ENCODE data around the gene CRYGN. TPM values are rescaled to one million over a fixed set of nuclear protein-coding genes. Genes with fewer than 3 reads are reported as not detected.

The CRYGN gene
- total and polyA plus RNA-seq, 4 donors = under 0.01 to 0.02 TPM; not detected in 2

GRCh38 chr7:151394076-151395035, 45.6 kb downstream of the CRYGN start:
- Histone ChIP-seq H3K9me3 (ENCODE audit: control insufficient read depth in 4 of 4, low read length in 3 of 4) (no peaks in the 10 kb centered on the region), H3K36me3 (ENCODE audit: control insufficient read depth in 4 of 4, insufficient read depth in 3 of 4, low read depth in 1 of 4, low read length in 3 of 4) (no peaks in the 10 kb centered on the region), H3K9ac (ENCODE audit: low read depth in 1 of 2, low read length in 2 of 2) (no peak overlapping the region), H3K27ac (ENCODE audit: low read depth in 1 of 2, low read length in 2 of 2) (no peak overlapping the region), H3K4me3 (ENCODE audit: low read depth in 1 of 3, low read length in 3 of 3) (no peak overlapping the region), H3K4me1 (ENCODE audit: control insufficient read depth in 4 of 4, insufficient read depth in 4 of 4, low read length in 3 of 4) (no peaks in the 10 kb centered on the region), H3K27me3 (ENCODE audit: control insufficient read depth in 4 of 4, insufficient read depth in 4 of 4, low read length in 3 of 4) (peaks cover 0 to 2% (median 0%) of the 10 kb centered on the region in 4 donors)
- no peak for DNase-seq (ENCODE audit: low spot score)
- 91% methylated on average over 35 of the region's 35 CpGs for WGBS
- TF ChIP-seq, protein P1, sequence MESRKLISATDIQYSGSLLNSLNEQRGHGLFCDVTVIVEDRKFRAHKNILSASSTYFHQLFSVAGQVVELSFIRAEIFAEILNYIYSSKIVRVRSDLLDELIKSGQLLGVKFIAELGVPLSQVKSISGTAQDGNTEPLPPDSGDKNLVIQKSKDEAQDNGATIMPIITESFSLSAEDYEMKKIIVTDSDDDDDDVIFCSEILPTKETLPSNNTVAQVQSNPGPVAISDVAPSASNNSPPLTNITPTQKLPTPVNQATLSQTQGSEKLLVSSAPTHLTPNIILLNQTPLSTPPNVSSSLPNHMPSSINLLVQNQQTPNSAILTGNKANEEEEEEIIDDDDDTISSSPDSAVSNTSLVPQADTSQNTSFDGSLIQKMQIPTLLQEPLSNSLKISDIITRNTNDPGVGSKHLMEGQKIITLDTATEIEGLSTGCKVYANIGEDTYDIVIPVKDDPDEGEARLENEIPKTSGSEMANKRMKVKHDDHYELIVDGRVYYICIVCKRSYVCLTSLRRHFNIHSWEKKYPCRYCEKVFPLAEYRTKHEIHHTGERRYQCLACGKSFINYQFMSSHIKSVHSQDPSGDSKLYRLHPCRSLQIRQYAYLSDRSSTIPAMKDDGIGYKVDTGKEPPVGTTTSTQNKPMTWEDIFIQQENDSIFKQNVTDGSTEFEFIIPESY (IDR thresholded peaks at IDR 0.05) = no peak
- no peak for TF ChIP-seq RXRA (IDR thresholded peaks at IDR 0.05)
- TF ChIP-seq HNF4A (conservative IDR thresholded peaks at IDR 0.05) = no peak
- TF ChIP-seq TAF1 (conservative IDR thresholded peaks at IDR 0.05) = no peak
- TF ChIP-seq EGR1 (IDR thresholded peaks at IDR 0.05; ENCODE audit: low read depth in 2 of 2) = no peak
- TF ChIP-seq FOXA2 (IDR thresholded peaks at IDR 0.05) = no peak
- TF ChIP-seq, protein P2, sequence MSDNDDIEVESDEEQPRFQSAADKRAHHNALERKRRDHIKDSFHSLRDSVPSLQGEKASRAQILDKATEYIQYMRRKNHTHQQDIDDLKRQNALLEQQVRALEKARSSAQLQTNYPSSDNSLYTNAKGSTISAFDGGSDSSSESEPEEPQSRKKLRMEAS (IDR thresholded peaks at IDR 0.05) = no peak
- TF ChIP-seq NR2F2 (IDR thresholded peaks at IDR 0.05) = no peak
- TF ChIP-seq, protein P3, sequence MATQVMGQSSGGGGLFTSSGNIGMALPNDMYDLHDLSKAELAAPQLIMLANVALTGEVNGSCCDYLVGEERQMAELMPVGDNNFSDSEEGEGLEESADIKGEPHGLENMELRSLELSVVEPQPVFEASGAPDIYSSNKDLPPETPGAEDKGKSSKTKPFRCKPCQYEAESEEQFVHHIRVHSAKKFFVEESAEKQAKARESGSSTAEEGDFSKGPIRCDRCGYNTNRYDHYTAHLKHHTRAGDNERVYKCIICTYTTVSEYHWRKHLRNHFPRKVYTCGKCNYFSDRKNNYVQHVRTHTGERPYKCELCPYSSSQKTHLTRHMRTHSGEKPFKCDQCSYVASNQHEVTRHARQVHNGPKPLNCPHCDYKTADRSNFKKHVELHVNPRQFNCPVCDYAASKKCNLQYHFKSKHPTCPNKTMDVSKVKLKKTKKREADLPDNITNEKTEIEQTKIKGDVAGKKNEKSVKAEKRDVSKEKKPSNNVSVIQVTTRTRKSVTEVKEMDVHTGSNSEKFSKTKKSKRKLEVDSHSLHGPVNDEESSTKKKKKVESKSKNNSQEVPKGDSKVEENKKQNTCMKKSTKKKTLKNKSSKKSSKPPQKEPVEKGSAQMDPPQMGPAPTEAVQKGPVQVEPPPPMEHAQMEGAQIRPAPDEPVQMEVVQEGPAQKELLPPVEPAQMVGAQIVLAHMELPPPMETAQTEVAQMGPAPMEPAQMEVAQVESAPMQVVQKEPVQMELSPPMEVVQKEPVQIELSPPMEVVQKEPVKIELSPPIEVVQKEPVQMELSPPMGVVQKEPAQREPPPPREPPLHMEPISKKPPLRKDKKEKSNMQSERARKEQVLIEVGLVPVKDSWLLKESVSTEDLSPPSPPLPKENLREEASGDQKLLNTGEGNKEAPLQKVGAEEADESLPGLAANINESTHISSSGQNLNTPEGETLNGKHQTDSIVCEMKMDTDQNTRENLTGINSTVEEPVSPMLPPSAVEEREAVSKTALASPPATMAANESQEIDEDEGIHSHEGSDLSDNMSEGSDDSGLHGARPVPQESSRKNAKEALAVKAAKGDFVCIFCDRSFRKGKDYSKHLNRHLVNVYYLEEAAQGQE (IDR thresholded peaks at IDR 0.05) = no peak
- no peak for TF ChIP-seq CTCF (IDR thresholded peaks at IDR 0.05; ENCODE audit: low read depth, low read length, missing input control)
- no peak for TF ChIP-seq SP1 (IDR thresholded peaks at IDR 0.05)

Measured in liver (tissue), 9 donors.